Testis (tissue), 2 donors: ENCODE data around the gene SFRP2.

Experiments
- CTCF ChIP-seq, 3 experiments: fragments of 450-650 bp in 2 of 3; fragments of 200-600 bp in 1 of 3; sonication (generic) in 1 of 3; IDR thresholded peaks; one replicate each; pipeline ENCODE4 v1.5.1; 2016 to 2019; ENCODE audit warnings: antibody characterized with exemption in 3 of 3, mild to moderate bottlenecking in 2 of 3, moderate library complexity in 1 of 3
- POLR2A ChIP-seq: fragments of 450-650 bp; IDR thresholded peaks from one replicate; pipeline ENCODE4 v1.6.1; 2017; ENCODE audit warnings: antibody characterized with exemption, mild to moderate bottlenecking, moderate library complexity

- TF ChIP-seq CTCF (IDR thresholded peaks at IDR 0.05) (no peak), POLR2A (no peak)
Observed at GRCh38 chr4:153776601-153777000, 12.3 kb downstream of the SFRP2 start.
